ENCODE measurements around the gene THRB.

GRCh38 chr3:24069045-24069444, 425.6 kb downstream of the THRB start:
- TF ChIP-seq CTCF (conservative IDR thresholded peaks at IDR 0.05; ENCODE audit: low read length) (peak; percentile 41), EZH2phosphoT487 (IDR thresholded peaks at IDR 0.05; ENCODE audit: borderline replicate concordance) (no peak)

Measured in Loucy (cell line).